Common myeloid progenitor, CD34-positive (primary cell): Measurements from ENCODE around the gene LPCAT3.
"Not testable (repeated sequence)": the region's sequence is repeated elsewhere in the genome, so short reads cannot be mapped to it uniquely, and the experiment has no call there.

Experiments
- CTCF ChIA-PET: fragments of 350-600 bp; sonication (Branson Sonifier 250); formaldehyde crosslinking; loops from one replicate; lab custom pipeline; 2021; ENCODE audit warnings: antibody characterized with exemption; lab: Charles Lee
- POLR2A ChIA-PET: fragments of 350-600 bp; sonication (Branson Sonifier 250); formaldehyde crosslinking; loops from one replicate; lab custom pipeline; 2021; ENCODE audit warnings: antibody characterized with exemption; lab: Charles Lee
- DNase-seq, 3 donors: peaks; one replicate each; pipeline versions ENCODE4 v3.0.0 to v3.0.0-alpha.2; 2013
- H3K27ac ChIP-seq, 2 experiments: 1 replicate in 1 of 2; 2 replicates in 1 of 2; pipeline ENCODE4 v1.7.0; 2013; ENCODE audit warnings: inconsistent platforms in 2 of 2, low read length in 2 of 2, mild to moderate bottlenecking in 2 of 2, low read depth in 1 of 2, moderate library complexity in 1 of 2; ENCODE audit not compliant: severe bottlenecking in 2 of 2, insufficient read depth in 1 of 2, poor library complexity in 1 of 2
- H3K27me3 ChIP-seq, 5 experiments: replicated peaks in 2 of 5; 1 replicate in 3 of 5; 2 replicates in 2 of 5; pipeline versions ENCODE4 v1.6.1 to v1.7.0; 2013; ENCODE audit warnings: low read length in 4 of 5, mild to moderate bottlenecking in 2 of 5, moderate library complexity in 2 of 5, inconsistent platforms in 1 of 5; ENCODE audit not compliant: insufficient read depth in 5 of 5, control insufficient read depth in 4 of 5
- H3K36me3 ChIP-seq, 4 experiments: 1 replicate in 2 of 4; 2 replicates in 2 of 4; pipeline versions ENCODE4 v1.6.1 to v1.7.0; 2013; ENCODE audit warnings: low read length in 3 of 4, control low read depth in 1 of 4, mild to moderate bottlenecking in 1 of 4; ENCODE audit not compliant: control insufficient read depth in 4 of 4, insufficient read depth in 4 of 4
- H3K4me1 ChIP-seq, 4 experiments: 1 replicate in 3 of 4; 2 replicates in 1 of 4; pipeline versions ENCODE4 v1.6.1 to v1.7.1; 2013; ENCODE audit warnings: low read length in 3 of 4, mild to moderate bottlenecking in 3 of 4, control low read depth in 1 of 4, inconsistent platforms in 1 of 4, moderate library complexity in 1 of 4; ENCODE audit not compliant: control insufficient read depth in 4 of 4, insufficient read depth in 4 of 4; ENCODE audit errors: control extremely low read depth in 1 of 4
- H3K4me3 ChIP-seq, 7 experiments: 1 replicate in 4 of 7; 2 replicates in 3 of 7; pipeline versions ENCODE4 v1.5.1 to v1.7.0; 2013; ENCODE audit warnings: mild to moderate bottlenecking in 7 of 7, low read length in 6 of 7, moderate library complexity in 6 of 7, inconsistent platforms in 2 of 7, low read depth in 2 of 7, control low read depth in 1 of 7; ENCODE audit not compliant: insufficient read depth in 4 of 7, control insufficient read depth in 1 of 7; ENCODE audit errors: extremely low read depth in 1 of 7
- H3K9me3 ChIP-seq, 5 experiments: 1 replicate in 4 of 5; 2 replicates in 1 of 5; pipeline versions ENCODE4 v1.6.1 to v1.7.1; 2013; ENCODE audit warnings: low read length in 4 of 5, mild to moderate bottlenecking in 2 of 5, inconsistent platforms in 1 of 5, low read depth in 1 of 5, moderate library complexity in 1 of 5; ENCODE audit not compliant: control insufficient read depth in 4 of 5, insufficient read depth in 2 of 5; ENCODE audit errors: control extremely low read depth in 1 of 5
- WGBS: methylation state at CpG from one replicate; pipeline ENCODE4 v1.1.5; 2013; ENCODE audit not compliant: insufficient coverage; 5-methylcytosine and 5-hydroxymethylcytosine counted together

The LPCAT3 gene

DNA sequence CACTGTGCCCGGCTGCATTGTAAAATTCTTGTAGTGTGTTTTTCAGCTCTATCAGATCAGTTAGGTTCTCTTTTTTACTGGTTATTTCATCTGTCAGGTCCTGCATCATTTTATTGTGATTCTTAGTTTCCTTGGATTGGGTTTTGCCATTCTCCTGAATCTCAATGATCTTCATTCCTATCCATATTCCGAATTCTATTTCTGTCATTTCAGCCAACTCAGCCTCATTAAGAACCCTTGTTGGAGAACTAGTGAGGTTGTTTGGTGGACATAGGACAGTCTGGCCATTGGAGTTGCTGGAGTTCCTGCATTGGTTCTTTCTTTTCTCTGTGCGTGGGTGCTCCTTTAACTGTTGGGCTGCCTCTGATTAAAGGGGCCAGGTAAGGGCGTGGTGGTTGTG lies 36.6 kb upstream of the LPCAT3 start:
- no peak overlapping the region for H3K4me3 ChIP-seq
- 100% methylated on average over 2 of the region's 4 CpGs for WGBS
- no peaks in the 10 kb centered on the region for H3K36me3 ChIP-seq
- ChIA-PET CTCF (interaction anchor here (1.1 to 7.0 kb wide), 5 partner anchors 11 to 90 kb away, joined by 3 to 55 read pairs (median 5); partner anchors contain the start of gene C1RL), POLR2A (interaction anchor here (0.7 kb wide), 1 partner anchor 12 kb away, joined by 4 read pairs; no protein-coding TSS in a partner anchor)
- no peak for DNase-seq
- H3K27me3 ChIP-seq = no peaks in the 10 kb centered on the region
- peaks cover 0 to 17% (median 4%) of the 10 kb centered on the region in 4 experiments for H3K4me1 ChIP-seq
- no peak overlapping the region for H3K27ac ChIP-seq
- H3K9me3 ChIP-seq = peaks cover 0 to 2% (median 0%) of the 10 kb centered on the region in 5 experiments

DNA sequence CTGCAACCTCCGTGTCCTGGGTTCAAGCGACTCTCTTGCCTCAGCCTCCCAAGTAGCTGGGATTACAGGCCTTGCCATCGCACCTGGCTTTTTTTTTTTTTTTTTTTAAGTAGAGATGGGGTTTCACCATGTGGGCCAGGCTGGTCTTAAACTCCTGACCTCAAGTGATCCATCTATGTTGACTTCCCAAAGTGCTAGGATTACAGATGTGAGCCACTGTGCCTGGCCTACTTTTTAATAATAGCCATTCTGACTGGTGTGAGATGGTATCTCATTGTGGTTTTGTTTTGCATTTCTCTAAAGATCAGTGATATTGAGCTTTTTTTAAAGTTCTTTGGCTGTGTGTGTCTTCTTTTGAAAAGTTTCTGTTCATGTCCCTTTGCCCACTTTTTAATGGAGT lies 31.7 kb upstream of the LPCAT3 start:
- H3K27ac ChIP-seq, H3K36me3 ChIP-seq, H3K9me3 ChIP-seq, H3K27me3 ChIP-seq, H3K4me3 ChIP-seq, DNase-seq: not testable (repeated sequence)
- peaks cover 0 to 32% (median 22%) of the 10 kb centered on the region in 4 experiments for H3K4me1 ChIP-seq
- 100% methylated on average over 1 of the region's 3 CpGs for WGBS
- POLR2A ChIA-PET = interaction anchor here (0.7 kb wide), 1 partner anchor 25 kb away, joined by 4 read pairs; no protein-coding TSS in a partner anchor
- CTCF ChIA-PET = interaction anchor here (0.8 to 1.7 kb wide), 5 partner anchors 9 to 126 kb away, joined by 3 to 4 read pairs (median 3); no protein-coding TSS in a partner anchor

- peaks cover 0 to 32% (median 22%) of the 10 kb centered on the region in 4 experiments for H3K4me1 ChIP-seq
- CTCF ChIA-PET = interaction anchor here (0.8 to 1.7 kb wide), 4 partner anchors 9 to 126 kb away, joined by 3 to 4 read pairs (median 3); no protein-coding TSS in a partner anchor
- 94% methylated on average over 7 of the region's 10 CpGs for WGBS
- POLR2A ChIA-PET, H3K36me3 ChIP-seq, H3K4me3 ChIP-seq, H3K9me3 ChIP-seq, H3K27ac ChIP-seq, H3K27me3 ChIP-seq, DNase-seq: not testable (repeated sequence)
Observed at GRCh38 chr12:7049445-7049951, 31.2 kb upstream of the LPCAT3 start.

DNA sequence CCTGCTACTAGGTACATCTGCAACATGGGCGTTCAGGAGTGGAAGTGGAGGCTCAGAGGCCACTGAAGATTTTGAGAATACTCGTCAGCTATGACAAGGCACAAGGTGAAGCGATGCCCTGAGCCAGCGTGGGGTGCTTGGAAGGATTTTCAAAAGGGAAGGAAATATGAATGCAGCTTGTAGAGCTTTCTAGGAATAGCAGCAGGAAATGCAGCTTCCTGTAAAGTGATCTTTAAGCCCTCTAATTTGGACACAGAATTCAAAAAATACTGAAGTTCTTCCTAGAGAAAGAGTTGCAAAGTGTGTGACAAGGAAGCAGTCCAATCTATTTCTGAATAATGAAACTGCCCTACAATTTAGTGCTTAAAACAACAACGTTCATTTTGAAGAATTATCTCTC lies 29.0 kb upstream of the LPCAT3 start:
- H3K27me3 ChIP-seq = no peaks in the 10 kb centered on the region
- DNase-seq = peak in 2 of 3 donors; percentile 15 to 20
- H3K27ac ChIP-seq = peak overlapping the region in 1 of 2 experiments; percentile 29
- H3K4me1 ChIP-seq = peaks cover 0 to 32% (median 22%) of the 10 kb centered on the region in 4 experiments
- ChIA-PET POLR2A (no interaction called here), CTCF (interaction anchor here (0.8 to 1.1 kb wide), 6 partner anchors 9 to 66 kb away, joined by 3 to 6 read pairs (median 3); no protein-coding TSS in a partner anchor)
- H3K36me3 ChIP-seq = no peaks in the 10 kb centered on the region
- 4% methylated on average over 5 of the region's 5 CpGs for WGBS
- peak overlapping the region in 4 of 7 experiments; percentile 37 to 63 (median 54) for H3K4me3 ChIP-seq
- no peaks in the 10 kb centered on the region for H3K9me3 ChIP-seq

DNA sequence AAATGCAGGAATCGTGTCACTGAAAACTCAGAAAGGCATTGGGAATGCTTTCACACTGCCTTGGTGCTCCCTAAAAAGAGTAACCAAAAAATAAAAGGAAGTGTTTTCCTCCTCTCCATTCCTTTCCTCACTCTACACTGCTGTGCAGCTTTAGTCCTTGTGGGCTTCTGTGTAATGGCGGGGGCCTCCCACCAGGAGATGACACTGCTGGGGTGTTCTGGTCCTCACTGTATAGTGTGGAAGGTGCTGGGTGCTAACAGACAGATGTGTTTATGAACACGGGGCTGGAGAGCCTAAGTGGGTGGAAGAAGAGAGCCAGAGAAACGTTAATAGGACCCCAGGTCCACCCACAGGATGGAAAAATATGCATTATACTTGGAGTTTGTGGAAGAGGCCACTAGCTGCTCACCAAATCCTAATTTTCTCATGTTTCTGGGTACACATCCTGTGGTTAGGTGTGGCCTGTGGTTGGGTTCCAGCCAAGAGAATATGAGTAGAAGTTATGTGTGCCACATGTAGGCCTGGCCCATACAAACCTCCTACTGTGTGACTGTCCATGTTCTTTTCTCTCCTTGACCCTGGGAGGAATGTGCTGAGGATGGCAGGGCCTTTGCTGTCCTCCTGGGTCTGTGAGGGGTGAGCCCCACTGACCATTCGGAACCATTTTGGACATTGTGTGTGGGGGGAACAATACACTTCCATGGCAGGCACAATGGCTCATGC lies 28.3 kb upstream of the LPCAT3 start:
- ChIA-PET CTCF (interaction anchor here (0.9 to 1.1 kb wide), 4 partner anchors 8 to 67 kb away, joined by 3 to 6 read pairs (median 4); no protein-coding TSS in a partner anchor), POLR2A (no interaction called here)
- Histone ChIP-seq H3K27me3 (no peaks in the 10 kb centered on the region), H3K9me3 (no peaks in the 10 kb centered on the region), H3K4me3 (peak overlapping the region in 1 of 7 experiments; percentile 48), H3K36me3 (no peaks in the 10 kb centered on the region), H3K4me1 (peaks cover 0 to 32% (median 22%) of the 10 kb centered on the region in 4 experiments), H3K27ac (no peak overlapping the region)
- WGBS = 95% methylated on average over 3 of the region's 5 CpGs
- DNase-seq = peak in 1 of 3 donors; percentile 17

DNA sequence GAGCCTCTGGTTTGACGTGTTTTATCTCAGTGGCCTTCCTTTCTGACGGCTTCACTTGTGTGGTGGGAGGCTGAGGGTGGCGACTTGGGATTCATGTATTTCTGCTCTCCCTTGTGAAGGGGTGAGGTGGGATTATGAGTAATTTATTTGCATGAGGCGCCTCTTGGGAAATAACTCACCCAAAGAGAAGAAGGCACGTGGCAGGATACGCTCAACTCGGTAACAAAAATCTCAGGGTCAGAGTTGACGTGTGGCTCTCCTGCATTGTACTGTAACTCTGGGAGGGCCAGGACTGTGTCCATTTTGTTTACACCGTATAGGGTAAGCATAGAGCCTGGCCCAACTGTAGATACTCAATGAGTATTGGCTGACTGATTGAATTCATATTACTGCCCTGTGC lies 27.6 kb upstream of the LPCAT3 start:
- 99% methylated on average over 9 of the region's 9 CpGs for WGBS
- peaks cover 0 to 32% (median 22%) of the 10 kb centered on the region in 4 experiments for H3K4me1 ChIP-seq
- H3K36me3 ChIP-seq = no peaks in the 10 kb centered on the region
- no peak overlapping the region for H3K4me3 ChIP-seq
- ChIA-PET CTCF (no interaction called here), POLR2A (no interaction called here)
- DNase-seq = no peak
- H3K27me3 ChIP-seq = no peaks in the 10 kb centered on the region
- no peaks in the 10 kb centered on the region for H3K9me3 ChIP-seq
- H3K27ac ChIP-seq = no peak overlapping the region
